ENCODE measurements around the gene ADPRS.

ADPRS gene

DNA sequence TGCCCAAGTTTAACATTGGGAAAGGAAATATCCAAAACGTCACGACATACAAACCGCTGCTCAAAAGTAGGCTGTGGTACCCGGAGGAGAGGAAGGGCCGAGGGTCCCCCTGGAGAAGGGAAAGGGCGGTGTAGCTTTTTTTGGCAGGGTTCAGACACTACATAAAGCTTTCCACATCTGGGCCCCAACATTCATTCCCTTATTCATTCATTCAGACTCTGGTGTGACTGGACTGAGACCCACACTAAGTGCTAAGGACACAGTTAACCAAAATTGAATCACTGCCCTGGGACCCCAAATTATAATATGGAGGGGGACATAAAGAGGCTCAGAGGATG is 46.6 kb downstream of the ADPRS start:
- DNase-seq: no peak

DNA sequence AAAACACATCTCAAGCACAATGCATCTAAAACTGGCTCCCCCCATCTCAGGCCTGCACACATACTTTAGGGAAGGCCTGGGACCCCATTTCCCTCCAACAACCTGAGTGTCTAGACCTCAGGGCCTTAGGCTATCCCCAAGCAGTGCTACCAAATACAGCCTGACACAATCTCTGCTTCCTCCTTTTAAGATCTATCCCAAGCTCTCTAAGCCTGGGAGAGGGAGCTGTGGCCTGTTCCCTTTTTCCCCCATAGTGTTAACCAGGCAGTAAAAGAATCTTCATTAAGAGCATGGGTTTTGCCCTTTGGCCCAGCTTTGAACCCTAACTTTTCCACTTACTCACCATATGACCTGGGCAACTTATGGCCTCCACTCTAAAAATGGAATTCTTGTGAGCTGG is 47.1 kb downstream of the ADPRS start:
- no peak for DNase-seq

DNA sequence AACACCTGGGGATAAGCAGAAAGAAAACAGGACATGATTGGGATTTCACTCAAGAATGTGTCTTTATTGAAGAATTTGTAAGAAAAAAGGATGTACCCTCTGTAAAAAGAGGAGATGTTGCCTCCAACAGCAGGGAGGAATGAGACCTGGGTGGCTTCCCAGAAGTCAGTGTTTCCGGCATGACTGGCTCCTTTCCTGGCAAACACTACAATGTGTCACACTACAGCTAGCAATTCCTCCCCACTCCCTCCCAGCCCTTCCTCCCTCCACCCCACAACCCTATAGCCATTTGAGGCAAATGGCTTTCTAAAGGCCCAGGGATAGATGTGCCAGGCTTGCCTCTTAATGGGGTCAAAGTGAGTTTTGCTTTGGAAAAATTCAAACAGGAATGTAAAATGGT is 47.8 kb downstream of the ADPRS start:
- DNase-seq: no peak

DNA sequence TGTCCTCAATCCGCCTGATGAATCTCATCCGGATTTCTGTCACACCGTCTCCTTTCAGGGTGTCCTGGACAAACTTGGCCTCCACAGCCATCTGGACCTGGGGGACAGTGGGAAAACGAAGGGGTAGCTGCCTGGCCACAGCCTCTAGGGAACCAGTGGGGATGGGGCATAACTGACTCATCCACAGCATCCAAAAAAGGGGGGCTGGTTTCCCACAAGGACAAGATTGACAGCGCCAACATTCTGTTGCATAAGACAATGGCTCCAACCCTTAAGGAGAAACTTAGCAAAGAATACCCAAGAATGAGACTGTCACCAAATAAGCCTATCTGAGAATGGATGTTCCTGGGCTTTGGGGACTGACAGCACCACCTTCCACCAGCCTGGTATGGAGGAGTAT is 48.5 kb downstream of the ADPRS start:
- no peak for DNase-seq

DNA sequence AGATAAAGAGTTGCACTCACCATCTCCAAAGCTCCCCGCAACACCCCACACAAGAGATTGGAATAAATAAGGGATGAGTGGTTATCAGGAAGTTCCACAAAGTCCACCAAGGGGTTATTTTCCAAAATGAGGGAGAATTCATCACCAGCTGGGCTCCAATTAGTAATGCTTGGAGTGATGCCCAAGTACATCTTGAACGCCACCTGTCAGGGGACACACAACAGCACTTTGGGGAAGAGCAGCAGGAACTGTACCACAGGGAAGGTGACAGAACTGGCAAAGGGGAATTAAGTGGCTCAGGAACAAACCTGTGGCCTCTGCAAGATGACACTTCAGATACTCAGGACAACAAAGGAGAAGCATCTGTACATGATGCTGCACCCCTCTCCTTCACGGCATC is 49.1 kb downstream of the ADPRS start:
- DNase-seq: no peak

DNA sequence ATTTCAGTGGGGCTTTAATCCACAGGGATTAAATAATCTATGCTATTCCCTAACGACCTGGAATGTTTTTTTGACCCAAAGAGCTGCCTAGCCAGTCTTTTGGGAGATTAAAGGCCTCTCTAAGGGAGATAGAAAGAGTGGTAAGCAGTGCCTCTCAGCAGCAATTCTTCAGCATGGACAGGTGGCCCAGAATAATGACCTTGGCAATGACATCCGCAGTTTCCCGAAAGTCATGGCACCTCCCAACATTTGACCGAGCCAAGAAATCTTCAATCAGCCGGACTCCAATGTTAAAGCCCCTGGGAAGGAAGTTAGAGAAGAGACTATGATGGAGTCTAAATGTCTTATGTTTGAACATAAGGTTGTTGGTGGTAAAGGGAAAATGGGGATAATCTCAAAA is 50.8 kb downstream of the ADPRS start:
- DNase-seq: no peak

DNA sequence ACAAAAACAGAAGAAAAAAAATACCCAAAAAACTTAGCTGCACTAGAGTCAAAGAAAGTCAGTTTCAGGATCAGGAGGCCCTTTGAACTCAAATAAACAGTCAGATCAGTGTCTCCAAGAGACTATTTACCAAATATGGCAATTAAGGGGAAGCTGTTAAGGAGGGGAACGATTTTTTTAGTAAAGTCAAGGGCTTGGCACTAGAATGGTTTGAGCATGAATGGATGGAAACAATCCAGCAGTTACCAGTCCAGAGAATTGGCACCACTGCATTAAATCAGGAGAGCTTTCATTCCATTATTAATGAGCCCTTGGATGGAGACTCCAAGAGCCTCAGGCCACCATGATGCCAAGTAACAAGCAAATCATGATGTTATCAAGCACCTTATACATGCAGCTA is 53.4 kb downstream of the ADPRS start:
- DNase-seq: peak; percentile 41

DNA sequence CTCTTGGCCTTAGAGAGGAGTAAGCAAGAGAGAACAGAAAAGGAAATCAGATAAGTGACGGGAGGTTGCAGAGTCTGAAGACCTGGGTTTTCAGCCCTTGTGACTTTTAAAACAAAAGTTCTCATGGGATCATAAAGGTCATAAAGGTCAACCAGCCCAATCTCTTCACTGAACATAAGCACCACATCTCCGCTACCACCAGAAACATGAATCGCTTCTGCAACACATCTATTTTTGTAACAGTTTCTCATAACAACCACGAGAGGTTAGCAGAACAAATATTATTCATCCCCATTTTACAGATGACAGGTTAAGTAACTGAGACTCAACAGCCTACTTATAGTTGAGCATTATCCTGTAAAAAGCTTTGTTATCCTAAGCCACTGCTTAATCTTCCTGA is 54.7 kb downstream of the ADPRS start:
- DNase-seq: no peak
